ENCODE results near the gene GPR153.

Gene GPR153

GRCh38 chr1:6243993-6244392 lies 16.9 kb downstream of the GPR153 start, which contains the start of gene HES3:
TSS of gene HES3 (plus strand) at chr1:6244179. CDS start at chr1:6244366, 187 bp downstream.
- TF ChIP-seq, protein P1, sequence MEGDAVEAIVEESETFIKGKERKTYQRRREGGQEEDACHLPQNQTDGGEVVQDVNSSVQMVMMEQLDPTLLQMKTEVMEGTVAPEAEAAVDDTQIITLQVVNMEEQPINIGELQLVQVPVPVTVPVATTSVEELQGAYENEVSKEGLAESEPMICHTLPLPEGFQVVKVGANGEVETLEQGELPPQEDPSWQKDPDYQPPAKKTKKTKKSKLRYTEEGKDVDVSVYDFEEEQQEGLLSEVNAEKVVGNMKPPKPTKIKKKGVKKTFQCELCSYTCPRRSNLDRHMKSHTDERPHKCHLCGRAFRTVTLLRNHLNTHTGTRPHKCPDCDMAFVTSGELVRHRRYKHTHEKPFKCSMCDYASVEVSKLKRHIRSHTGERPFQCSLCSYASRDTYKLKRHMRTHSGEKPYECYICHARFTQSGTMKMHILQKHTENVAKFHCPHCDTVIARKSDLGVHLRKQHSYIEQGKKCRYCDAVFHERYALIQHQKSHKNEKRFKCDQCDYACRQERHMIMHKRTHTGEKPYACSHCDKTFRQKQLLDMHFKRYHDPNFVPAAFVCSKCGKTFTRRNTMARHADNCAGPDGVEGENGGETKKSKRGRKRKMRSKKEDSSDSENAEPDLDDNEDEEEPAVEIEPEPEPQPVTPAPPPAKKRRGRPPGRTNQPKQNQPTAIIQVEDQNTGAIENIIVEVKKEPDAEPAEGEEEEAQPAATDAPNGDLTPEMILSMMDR (IDR thresholded peaks at IDR 0.05), result no peak
- no peak for TF ChIP-seq ZFX (IDR thresholded peaks at IDR 0.05; ENCODE audit: borderline replicate concordance)
- no peak within 1 kb of the TSS for H3K27ac ChIP-seq

- TF ChIP-seq, protein P1 (IDR thresholded peaks at IDR 0.05), result no peak
- TF ChIP-seq ZFX (IDR thresholded peaks at IDR 0.05; ENCODE audit: borderline replicate concordance), result no peak
Measured at GRCh38 chr1:6243053-6243834, 17.7 kb downstream of the GPR153 start.

DNA sequence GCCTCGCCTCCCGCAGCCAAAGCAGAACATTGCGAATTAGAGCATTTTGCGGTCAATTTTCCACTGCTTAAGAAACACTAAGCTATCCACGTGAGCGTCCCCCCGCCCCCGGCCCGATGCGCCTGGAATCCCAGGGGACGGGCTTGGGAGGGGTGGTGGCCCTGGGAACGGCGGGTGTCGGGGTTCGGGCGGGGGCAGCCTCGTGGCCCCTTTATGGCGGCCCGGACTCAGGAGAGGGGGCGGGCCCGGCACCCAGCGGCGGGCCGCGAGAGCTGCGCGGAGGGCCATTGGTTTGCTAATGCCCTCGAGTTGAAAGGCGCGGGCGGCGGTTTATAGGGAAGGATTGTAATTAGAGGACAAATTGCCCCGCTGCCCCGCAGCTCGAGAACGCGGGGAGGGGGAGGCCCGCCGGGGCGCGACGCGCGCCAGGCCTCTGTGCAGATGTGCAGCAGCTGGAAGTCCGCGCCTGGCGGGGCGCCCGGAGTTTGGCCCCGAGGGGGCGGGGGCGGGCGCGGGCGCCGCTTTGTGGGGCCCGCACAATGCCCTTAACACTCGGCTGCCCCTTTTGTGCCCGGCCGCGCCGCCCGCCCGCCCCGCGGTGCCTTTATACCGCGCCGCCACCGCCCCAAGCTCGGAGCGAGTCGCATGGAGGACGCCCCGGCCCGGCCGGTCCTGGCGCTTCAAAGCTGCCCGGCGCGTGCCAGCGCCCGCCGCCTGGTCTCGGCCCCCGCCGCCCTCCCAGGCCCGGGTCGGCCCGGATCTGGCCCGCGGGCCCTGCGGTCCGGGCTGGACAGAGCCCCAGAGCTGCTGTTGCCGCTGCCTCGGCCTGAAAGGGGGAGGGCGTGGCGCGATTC lies 18.8 kb downstream of the GPR153 start:
- H3K27ac ChIP-seq, result no peak overlapping the region

More at GRCh38 chr1:6243053-6243834, 17.7 kb downstream of the GPR153 start:
- no peak overlapping the region for H3K27ac ChIP-seq

GRCh38 chr1:6241107-6241886 lies 19.6 kb downstream of the GPR153 start:
- TF ChIP-seq, protein P1 (IDR thresholded peaks at IDR 0.05), result no peak
- no peak for TF ChIP-seq ZFX (IDR thresholded peaks at IDR 0.05; ENCODE audit: borderline replicate concordance)
- no peak overlapping the region for H3K27ac ChIP-seq

More for the DNA sequence above, 18.8 kb downstream of the GPR153 start:
- TF ChIP-seq, protein P1 (IDR thresholded peaks at IDR 0.05), result no peak
- TF ChIP-seq ZFX (IDR thresholded peaks at IDR 0.05; ENCODE audit: borderline replicate concordance), result no peak

GRCh38 chr1:6239950-6240768 lies 20.7 kb downstream of the GPR153 start:
- H3K27ac ChIP-seq, result no peak overlapping the region

More at GRCh38 chr1:6239950-6240768, 20.7 kb downstream of the GPR153 start:
- TF ChIP-seq, protein P1 (IDR thresholded peaks at IDR 0.05), result no peak
- TF ChIP-seq ZFX (IDR thresholded peaks at IDR 0.05; ENCODE audit: borderline replicate concordance), result no peak

All from 22Rv1 (cell line).